ENCODE results near the gene PHLDB2. TPM values are rescaled to one million over a fixed set of nuclear protein-coding genes. Genes with fewer than 3 reads are reported as not detected.

The PHLDB2 gene
- total RNA-seq, 2 experiments from 2014 or later = 0.61 to 2.1 TPM

DNA sequence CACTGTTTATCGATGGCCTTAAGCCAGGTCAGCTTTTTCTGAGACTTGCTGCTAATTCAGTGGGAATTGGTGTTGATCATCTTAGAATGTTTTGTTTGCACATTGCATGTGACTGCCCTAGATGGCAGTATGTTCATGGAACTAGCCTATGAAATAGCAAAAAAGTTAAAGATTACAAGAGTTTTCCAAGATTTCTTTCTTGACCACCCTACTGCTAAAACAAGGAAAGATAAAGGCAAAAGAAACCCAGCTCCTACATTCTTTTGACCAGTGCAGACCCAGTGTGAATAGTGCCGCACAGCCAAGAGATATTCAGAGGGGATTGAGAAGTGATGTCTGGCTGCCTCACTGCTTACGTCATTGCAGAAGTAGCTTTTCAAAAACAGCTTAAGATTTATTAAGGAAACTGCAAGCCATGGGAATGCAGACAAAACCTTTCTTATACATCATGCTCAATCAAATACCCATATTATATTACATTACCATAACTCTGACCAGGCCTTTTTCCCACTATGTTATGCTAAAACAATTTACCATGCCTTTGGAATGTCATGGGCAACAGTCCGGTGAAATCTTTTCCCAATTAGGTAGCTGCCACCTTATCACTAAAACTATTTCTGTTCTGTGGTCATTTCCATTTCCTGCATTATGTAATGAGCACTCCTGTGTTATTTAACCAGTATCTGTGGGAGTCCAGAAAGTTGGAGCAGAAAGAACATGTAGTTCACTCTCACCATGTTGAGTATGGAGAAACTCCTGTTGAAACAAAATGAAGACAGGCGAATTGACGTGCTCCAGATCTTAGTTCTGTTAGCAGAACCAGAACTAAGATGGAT, 6.0 kb downstream of the PHLDB2 start:
- no peaks in the 10 kb centered on the region for H3K79me2 ChIP-seq (ENCODE audit: insufficient read depth, low read depth, low read length)
- no peak overlapping the region for H2AFZ ChIP-seq (ENCODE audit: low read length)
- no peak for TF ChIP-seq EZH2phosphoT487 (IDR thresholded peaks at IDR 0.05; ENCODE audit: borderline replicate concordance, low read depth, low read length)
- TF ChIP-seq, protein P1, sequence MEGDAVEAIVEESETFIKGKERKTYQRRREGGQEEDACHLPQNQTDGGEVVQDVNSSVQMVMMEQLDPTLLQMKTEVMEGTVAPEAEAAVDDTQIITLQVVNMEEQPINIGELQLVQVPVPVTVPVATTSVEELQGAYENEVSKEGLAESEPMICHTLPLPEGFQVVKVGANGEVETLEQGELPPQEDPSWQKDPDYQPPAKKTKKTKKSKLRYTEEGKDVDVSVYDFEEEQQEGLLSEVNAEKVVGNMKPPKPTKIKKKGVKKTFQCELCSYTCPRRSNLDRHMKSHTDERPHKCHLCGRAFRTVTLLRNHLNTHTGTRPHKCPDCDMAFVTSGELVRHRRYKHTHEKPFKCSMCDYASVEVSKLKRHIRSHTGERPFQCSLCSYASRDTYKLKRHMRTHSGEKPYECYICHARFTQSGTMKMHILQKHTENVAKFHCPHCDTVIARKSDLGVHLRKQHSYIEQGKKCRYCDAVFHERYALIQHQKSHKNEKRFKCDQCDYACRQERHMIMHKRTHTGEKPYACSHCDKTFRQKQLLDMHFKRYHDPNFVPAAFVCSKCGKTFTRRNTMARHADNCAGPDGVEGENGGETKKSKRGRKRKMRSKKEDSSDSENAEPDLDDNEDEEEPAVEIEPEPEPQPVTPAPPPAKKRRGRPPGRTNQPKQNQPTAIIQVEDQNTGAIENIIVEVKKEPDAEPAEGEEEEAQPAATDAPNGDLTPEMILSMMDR (conservative IDR thresholded peaks at IDR 0.05; ENCODE audit: low read length) = peak; percentile 44
- no peaks in the 10 kb centered on the region for H3K9me3 ChIP-seq (ENCODE audit: low read length)
- no peaks in the 10 kb centered on the region for H3K36me3 ChIP-seq (ENCODE audit: insufficient read depth, low read length)
- ChIA-PET CTCF (ENCODE audit: unreplicated experiment) (no interaction called here), POLR2A (no interaction called here)
- no TSS peak for BruUV-seq (replicated peaks)
- DNase-seq (ENCODE audit: low spot score) = no peak
- intact Hi-C loops (cut with micrococcal nuclease; ENCODE audit: unreplicated experiment) = loop anchor here (5.0 kb wide), 1 partner anchor 148 kb away; no protein-coding TSS in a partner anchor
- no peaks in the 10 kb centered on the region for H3K9me2 ChIP-seq (ENCODE audit: insufficient read depth, low read length)
- no peaks in the 10 kb centered on the region for H4K20me1 ChIP-seq (ENCODE audit: insufficient read depth, low read length)
- H3K4me3 ChIP-seq (ENCODE audit: low read depth, low read length, poor library complexity, severe bottlenecking) = no peak overlapping the region
- peaks cover 5% of the 10 kb centered on the region for H3K4me1 ChIP-seq (ENCODE audit: insufficient read depth, low read length, poor library complexity, severe bottlenecking)
- H3K27ac ChIP-seq (ENCODE audit: low read depth, low read length, poor library complexity, severe bottlenecking) = no peak overlapping the region
- H3K4me2 ChIP-seq (ENCODE audit: low read length) = no peak overlapping the region

DNA sequence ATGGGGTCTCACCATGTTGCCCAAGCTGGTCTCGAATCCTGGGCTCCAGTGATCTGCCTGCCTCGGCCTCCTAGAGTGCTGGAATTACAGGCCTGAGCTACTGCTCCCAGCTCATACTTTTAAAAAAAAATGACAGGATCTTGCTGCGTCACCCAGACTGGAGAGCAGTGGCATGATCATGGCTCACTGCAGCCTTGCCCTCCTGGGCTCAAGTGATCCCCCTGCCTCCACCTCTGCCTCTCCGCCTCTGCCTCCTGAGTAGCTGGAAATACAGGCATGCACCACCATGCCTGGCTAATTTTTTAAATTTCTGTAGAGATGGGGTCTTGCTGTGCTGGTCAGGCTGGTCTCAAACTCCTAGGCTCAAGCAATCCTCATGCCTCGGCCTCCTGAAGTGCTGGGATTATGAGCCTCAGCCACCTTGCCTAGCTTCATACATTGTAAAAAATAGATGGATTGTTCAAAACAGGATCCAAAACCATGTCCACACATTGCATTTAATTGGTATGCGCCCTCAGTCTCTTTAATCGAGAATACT, 8.9 kb downstream of the PHLDB2 start:
- Histone ChIP-seq H3K9me3 (ENCODE audit: low read length) (no peaks in the 10 kb centered on the region), H3K9me2 (ENCODE audit: insufficient read depth, low read length) (no peaks in the 10 kb centered on the region), H2AFZ (ENCODE audit: low read length) (no peak overlapping the region), H3K4me1 (ENCODE audit: insufficient read depth, low read length, poor library complexity, severe bottlenecking) (no peaks in the 10 kb centered on the region), H4K20me1 (ENCODE audit: insufficient read depth, low read length) (no peaks in the 10 kb centered on the region), H3K36me3 (ENCODE audit: insufficient read depth, low read length) (no peaks in the 10 kb centered on the region), H3K4me3 (ENCODE audit: low read depth, low read length, poor library complexity, severe bottlenecking) (no peak overlapping the region), H3K27ac (ENCODE audit: low read depth, low read length, poor library complexity, severe bottlenecking) (no peak overlapping the region), H3K79me2 (ENCODE audit: insufficient read depth, low read depth, low read length) (no peaks in the 10 kb centered on the region), H3K4me2 (ENCODE audit: low read length) (no peak overlapping the region)
- no TSS peak for BruUV-seq (replicated peaks)
- no peak for TF ChIP-seq EZH2phosphoT487 (IDR thresholded peaks at IDR 0.05; ENCODE audit: borderline replicate concordance, low read depth, low read length)
- TF ChIP-seq, protein P1 (conservative IDR thresholded peaks at IDR 0.05; ENCODE audit: low read length) = no peak
- no peak for DNase-seq (ENCODE audit: low spot score)
- intact Hi-C loops (cut with micrococcal nuclease; ENCODE audit: unreplicated experiment) = no loop called here
- ChIA-PET CTCF (ENCODE audit: unreplicated experiment) (no interaction called here), POLR2A (interaction anchor here (0.6 to 1.7 kb wide), 2 partner anchors 12 to 684 kb away, joined by 3 read pairs; no protein-coding TSS in a partner anchor)

DNA sequence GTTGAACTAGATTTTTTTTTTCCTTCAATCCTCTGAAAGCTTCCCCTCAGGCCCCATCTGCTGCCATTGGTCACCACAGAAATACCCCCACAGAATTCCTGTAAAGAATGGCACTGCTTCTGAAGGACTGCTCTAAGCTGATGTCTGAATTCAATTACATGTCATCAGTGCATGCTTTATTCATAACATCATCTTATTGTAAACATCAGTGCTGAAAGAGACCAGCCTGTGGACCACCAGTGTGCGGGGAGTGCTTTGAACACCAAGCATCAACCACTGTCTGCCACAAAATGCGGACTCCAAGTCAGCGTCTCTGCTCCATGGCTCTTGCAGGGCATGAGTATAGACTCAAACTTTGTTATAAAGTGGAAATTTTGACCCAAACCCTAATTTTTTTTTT, 11.6 kb downstream of the PHLDB2 start:
- POLR2A ChIA-PET = no interaction called here

More for the DNA sequence above, 11.6 kb downstream of the PHLDB2 start:
- intact Hi-C loops (cut with micrococcal nuclease; ENCODE audit: unreplicated experiment) = no loop called here
- H3K27ac ChIP-seq (ENCODE audit: low read depth, low read length, poor library complexity, severe bottlenecking) = no peak overlapping the region
- CTCF ChIA-PET (ENCODE audit: unreplicated experiment) = no interaction called here
- no peak overlapping the region for H2AFZ ChIP-seq (ENCODE audit: low read length)
- no peaks in the 10 kb centered on the region for H3K9me2 ChIP-seq (ENCODE audit: insufficient read depth, low read length)
- DNase-seq (ENCODE audit: low spot score) = no peak
- no peak for TF ChIP-seq EZH2phosphoT487 (IDR thresholded peaks at IDR 0.05; ENCODE audit: borderline replicate concordance, low read depth, low read length)
- TF ChIP-seq, protein P1 (conservative IDR thresholded peaks at IDR 0.05; ENCODE audit: low read length) = no peak
- H3K4me1 ChIP-seq (ENCODE audit: insufficient read depth, low read length, poor library complexity, severe bottlenecking) = no peaks in the 10 kb centered on the region
- H3K36me3 ChIP-seq (ENCODE audit: insufficient read depth, low read length) = no peaks in the 10 kb centered on the region
- no peaks in the 10 kb centered on the region for H4K20me1 ChIP-seq (ENCODE audit: insufficient read depth, low read length)
- no peaks in the 10 kb centered on the region for H3K79me2 ChIP-seq (ENCODE audit: insufficient read depth, low read depth, low read length)
- H3K9me3 ChIP-seq (ENCODE audit: low read length) = no peaks in the 10 kb centered on the region
- no peak overlapping the region for H3K4me3 ChIP-seq (ENCODE audit: low read depth, low read length, poor library complexity, severe bottlenecking)
- BruUV-seq (replicated peaks) = no TSS peak
- H3K4me2 ChIP-seq (ENCODE audit: low read length) = no peak overlapping the region

Data from OCI-LY7 (cell line).